GM19238 (cell line): ENCODE data around the gene SNCA.

Experiments
- DNase-seq: peaks from one replicate; pipeline ENCODE4 v3.0.0; 2011; ENCODE audit warnings: low spot score; ENCODE audit not compliant: insufficient read length

SNCA gene

DNA sequence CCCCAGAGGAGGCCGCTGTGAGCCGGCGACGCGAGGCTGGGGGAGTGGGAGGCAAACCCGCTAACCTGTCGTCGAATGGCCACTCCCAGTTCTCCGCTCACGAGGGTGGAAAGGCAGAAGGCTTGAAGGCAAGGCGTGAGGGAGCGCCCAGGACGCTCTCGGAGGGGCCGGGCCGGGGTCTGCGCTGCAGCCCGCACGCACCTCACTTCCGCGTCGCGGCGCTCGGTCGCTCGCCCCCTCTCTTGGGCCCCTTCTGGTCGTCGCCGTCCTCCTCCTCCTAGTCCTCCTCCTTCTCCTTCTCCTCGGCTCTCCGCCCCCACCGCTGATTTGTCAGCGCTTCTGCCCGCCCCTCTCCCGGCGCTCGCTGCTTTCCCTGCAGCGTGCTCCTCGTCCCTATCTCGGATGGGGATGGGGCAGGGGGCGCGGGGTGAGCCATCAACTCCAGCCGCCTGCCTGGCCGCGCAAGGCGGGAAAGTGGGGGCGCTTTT lies at the start of gene SNCA:
Gene SNCA, minus strand, starts transcription at position 265 of the 488 bp plus-strand sequence. CDS start 1,494 bp downstream, outside the sequence.
- no peak for DNase-seq

DNA sequence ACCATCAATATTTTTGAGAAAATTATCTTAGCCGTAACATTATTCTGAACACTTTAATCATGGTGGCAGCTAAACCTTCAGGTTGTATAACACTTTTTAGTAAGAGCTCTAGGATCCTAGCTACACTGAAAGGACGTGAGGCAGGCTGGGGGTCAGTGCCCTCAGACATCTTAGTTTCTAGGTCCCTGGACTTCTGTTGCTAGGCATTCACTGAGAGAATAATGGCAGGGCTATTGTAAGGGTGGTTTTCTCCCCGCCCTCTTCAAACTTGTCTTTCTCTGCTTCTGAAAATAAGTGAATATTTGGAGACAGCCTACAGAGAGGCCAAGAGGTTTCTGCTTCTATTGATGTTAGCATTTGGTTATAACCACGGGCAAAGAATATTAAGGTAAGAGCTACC lies 42.3 kb upstream of the SNCA start:
- DNase-seq: no peak

DNA sequence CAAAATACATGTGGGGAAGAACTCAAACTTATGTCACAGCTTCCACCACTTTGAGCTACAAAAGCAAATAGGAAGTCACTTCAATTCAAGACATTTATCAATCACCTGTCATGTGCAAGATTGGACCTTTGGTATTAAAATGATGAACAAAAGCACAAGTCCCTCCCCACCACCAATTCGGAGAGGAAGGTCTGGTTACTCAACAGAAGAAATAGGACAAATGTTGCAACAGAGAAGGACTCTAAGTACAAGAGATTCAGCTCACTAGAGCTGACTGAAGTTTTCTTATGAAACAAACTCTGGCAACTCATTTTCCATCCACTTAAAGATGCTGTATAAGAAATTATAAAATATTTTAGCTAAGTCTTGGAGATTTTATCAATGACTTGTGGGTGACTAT lies 41.6 kb upstream of the SNCA start:
- DNase-seq: no peak

DNA sequence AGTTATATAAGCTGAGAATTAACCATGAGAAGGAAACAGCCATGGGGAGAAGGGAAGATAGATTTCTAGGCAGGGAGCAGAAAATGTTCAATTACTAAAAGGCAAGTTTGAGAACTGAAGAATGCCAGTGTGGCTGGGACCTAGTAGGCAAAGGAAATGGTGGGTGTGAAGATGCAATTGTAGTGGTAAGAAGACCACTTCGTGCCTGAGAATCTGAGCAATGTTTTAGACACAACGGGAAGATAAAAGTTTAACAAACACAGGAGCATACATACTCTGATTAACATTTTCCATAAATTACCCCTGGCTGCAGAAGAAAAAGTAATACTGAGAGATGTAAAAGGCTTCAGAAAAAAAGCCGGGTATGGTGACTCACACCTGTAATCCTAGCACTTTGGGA lies 39.6 kb upstream of the SNCA start:
- DNase-seq: no peak

DNA sequence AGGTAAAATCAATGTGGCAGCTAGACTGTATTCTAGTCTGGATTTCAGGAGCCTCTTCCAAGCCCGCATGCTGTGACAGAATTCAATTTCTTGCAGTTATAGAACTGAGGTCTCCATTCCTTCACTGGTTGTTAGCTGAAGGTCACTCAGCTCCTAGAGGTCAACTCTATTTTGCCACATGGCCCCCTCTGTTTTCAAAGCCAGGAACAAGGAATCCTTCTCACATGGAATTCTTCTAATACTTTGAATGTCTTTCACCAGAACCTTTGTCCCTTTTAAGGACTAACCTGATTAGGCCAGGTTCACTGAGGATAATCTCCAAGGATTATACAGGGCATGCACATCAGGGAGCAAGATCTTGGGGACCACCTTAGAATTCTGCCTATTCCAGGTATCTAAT lies 34.2 kb upstream of the SNCA start:
- DNase-seq: no peak

DNA sequence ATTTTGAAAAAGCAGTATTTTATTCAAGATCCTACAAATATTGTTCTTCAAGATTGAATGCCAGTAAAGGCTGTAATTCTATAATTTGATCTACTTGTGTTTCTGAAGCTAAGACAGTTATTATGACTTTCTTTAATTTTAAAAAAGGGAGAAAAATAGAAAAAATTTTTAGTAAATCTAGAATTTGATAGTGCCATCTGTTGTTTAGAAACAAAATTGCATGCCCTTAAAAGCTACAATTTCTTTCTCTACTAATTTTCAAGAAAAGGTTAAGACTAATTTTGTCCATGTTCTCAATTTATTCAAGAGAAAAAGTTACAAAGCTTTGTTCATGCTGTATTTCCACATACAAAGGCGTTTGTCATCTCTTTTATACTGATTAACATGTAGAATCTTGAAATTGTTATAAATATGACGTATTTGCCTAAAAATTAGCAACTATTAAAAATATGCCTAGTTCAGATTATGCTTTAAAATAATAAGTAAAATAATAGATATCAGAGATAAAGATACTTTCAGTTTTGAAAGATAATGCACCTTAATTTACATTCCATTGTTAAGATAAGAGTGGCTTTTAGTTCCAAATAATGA lies 32.1 kb upstream of the SNCA start:
- DNase-seq: no peak

DNA sequence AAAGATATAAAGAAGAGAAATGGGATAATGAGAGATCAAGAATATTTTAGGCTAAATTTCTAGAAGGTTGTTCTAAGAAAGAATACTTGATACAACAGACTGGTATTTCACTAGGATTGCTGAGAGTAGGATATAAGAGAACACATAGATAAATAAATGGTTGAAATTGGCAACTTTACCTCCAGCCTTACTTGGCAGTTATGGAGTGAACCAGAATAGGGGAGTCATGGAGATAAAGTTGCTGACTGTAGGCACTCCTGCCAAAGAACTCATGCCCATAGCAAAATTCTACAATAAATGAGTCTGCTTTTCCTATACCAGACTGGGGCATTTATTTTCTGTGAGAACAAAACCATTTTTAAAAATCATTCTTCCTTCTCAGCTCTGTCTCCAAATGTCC lies 31.3 kb upstream of the SNCA start:
- no peak for DNase-seq

DNA sequence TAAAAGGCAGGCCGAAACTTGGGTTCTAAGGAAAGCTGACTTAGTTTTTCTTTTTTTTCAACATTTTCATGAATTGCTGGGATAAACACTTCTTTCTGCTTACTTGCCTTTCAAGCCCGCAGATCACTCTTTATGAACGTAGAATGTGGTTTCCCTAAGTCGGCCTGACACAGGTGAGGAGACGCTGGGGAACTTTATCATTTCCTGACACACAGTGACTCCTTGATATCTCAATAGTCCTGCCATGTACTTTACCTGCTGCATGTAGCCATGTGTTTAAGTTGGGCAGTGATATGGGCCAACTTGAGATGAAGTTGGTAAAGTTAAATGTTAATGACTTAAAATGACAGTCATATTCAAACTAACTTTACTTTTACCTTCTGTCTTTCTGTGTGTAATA lies 26.6 kb upstream of the SNCA start:
- no peak for DNase-seq

DNA sequence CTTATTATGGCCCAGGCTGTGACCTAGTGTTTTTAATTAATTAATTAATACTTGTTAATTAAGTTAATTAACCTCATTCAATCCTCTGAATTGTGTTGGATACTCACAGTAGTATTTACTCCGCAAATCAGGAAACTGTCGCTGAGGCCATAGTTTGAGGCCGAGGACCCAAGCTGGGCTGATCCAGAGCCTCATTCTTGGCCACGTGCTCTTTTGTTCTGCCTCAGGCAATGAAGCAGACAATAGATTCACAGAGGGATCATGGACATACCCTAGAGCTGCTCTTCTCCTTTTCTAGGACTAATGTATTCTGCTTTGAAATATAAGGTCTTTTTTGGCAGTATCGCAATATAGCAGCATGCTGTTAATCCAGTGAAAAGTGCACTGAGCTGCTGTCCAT lies 24.0 kb upstream of the SNCA start:
- DNase-seq: no peak

DNA sequence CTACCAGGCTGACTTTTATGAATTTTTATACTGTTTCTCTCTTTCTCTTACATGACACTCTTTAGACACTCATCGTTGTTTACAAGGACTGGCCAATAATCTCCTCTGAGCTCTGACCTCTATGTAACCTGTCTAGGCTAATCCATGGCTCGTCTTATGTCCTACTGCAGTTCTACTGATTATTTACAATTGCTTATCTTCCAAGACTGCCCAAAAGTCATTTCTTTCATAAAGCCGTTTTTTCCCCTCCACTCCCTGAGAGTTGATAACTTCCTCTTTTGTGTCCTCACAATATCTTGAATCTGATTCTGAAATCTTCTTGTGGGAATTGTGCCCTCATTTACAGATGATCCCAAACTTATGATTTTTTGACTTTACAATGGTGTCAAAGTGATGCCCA lies 18.3 kb upstream of the SNCA start:
- no peak for DNase-seq

DNA sequence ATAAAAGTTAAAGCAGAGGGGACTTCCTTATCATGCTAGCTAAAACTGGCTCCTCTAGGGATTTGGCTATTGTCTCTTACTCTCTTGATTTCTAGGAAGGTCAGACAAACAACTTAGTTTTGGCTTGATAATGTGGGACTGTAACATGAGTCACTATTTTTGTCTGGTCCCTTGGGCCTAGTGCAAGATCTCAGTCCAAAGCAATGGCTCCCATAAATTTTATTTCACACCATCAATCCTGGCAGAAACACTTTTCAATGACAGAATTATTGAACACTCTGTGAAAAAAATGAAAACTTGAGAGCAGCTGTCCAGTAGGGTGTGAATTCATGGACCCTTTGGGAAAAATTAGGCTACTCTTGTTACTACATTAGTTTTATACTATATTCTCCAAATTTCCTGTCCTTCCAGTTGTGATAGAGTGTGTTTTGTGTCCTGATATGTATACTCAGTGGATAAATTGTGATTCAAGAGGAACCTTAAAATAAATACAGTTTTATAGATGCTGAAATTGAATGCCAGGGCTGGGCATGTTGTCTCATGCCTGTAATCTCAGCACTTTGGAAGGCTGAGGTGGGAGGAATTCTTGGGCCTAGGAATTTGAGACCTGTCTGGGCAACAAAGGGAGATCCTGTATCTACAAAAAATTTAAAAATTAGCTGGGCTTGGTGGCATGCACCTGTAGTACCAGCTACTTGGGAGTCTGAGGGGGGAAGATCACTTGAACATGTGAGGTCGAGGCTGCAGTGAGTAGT lies 10.8 kb upstream of the SNCA start:
- DNase-seq: no peak

DNA sequence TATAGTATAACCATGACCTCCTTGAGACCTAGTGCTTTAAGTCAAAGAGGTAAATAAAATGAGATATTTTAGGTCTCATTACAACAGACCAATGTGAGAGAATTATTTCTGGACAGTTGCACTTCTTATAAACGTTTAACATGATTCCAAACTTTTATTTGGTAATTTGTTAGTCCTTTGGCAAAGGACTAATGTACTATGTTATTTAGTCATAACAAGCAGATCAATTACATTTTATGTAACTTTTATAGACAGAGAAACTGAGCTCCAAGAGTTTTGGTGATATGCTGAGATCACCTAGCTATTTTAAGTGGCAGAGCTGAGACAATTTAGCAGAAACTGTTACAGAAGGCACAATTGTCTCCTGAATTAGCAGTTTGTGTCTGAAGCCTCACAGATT lies 2.6 kb upstream of the SNCA start:
- DNase-seq: no peak

DNA sequence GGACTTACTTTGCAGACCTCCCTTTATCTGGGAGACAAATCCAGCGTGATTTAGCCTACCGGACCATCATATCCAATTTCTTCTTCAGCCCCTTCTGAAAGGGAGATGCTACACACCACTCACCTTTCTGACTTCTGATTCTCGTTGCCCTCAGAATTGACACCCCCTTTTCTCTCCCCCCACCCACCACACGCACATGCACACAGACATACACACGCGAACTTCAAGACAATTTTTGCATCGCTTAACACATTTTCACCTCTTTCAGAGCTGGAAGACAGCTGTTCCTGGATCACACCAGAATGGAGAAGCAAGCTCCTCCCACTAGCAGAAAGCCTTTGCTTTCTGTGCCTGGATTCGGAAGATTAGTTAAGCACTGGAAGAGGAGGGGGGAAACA lies 1.0 kb upstream of the SNCA start:
- DNase-seq: no peak

DNA sequence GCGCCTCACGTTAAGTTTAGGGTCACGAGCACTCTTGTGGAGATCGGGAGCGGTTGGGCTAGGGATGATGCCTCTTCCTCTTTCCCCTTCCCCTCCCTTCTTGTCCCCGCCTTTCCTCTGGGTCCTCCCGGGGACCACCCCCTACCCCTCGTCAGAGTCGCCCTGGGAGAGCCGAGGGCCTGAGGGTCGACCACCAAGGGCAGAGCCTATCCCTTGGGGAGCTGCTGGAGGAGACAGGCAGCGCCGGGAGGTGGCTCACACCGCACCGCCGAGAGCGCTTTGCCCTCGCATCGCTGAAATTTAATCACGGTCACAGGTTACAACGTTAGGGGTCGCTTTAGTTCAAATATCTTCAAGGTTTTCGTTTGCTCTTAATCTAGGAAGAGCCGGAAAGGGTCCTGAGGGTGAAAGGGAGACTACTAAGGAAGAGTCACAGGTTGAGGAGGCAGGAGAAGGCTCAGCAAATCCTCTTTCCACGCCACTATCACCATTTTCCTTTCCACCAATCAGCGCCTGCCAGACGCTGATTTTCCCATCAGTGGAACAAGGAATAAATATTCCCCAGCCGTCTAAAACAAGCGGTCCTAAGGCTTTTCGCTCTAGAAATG lies 528 bp upstream of the SNCA start:
- no peak for DNase-seq

DNA sequence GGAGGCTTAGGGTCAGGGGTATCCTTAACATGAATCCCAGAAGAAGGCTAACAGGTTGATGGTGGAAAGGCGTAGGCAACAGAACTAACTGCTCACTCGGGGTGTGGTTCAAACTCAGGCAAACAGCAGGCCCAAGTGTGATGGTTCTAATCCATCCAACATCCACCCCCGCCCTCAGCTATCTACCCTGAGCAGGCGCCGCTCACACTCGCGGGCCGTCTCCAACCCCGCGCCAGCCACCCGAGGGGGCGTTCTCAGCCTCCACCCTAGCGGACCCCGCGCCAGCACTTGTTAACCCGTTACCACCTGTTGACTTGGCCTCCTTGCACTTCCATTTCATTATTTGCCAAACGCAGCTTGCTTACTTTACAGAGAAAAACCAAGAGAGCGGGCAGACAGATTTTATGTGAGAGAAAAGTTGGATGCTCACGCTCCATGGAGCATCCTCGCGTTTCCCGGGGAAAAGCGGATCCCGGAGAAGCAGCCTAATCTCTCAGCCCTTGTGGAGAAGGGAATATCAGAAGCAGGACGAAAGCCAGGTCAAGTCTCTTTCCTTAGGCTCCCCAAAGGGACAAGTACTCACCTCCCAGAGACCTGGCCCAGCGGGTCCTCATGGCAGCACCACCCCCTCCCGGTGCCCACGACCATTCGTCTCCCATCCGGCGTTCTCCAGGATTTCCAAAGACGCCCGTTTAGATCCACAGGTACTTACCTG lies 773 bp downstream of the SNCA start:
- no peak for DNase-seq

DNA sequence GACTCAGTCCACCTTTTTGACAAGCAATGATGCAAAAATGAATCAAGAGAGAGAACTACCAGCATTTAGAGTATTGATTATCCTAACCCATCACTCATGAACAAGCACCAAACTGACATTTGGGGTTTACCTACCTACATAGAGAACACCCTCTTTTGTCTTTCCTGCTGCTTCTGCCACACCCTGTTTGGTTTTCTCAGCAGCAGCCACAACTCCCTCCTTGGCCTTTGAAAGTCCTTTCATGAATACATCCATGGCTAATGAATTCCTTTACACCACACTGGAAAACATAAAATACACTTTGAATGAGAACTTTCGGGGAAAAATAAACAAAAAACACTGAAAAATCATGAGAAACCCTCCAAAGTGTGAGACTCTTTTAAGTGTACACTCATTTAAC lies 1.5 kb downstream of the SNCA start:
- DNase-seq: no peak

DNA sequence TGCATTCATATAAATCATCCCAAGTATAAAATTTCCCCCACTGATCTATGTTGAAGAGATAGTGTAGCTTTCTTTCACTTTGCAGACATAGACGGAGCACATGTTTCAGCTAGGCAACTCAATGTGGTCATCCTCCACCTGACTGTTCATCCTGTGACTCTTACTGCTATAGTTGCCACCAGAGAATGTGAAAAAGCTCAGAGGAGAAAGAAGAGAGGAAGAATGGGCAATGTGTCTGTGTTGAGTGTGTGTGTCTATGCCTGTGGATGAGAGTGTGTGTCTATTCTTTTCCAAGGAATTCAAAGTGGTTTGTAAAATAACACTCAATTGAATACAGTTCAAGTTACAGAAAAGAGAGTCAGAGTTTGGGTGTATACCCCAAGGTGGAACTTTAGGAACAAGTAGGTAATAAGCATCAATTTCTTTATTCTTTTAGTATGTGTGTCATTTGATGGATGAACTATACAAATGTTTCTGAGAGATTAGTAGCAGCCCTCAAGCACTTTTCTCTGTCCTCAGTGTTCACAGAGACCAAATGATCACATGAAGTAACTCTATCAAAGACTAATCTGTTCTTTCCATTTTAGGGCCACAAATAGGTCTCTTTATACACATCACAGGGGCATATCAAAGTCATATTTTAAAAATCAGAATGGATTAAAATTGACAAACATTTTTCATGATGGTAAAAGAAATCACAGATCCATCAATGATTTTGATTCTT lies 2.3 kb downstream of the SNCA start:
- no peak for DNase-seq

DNA sequence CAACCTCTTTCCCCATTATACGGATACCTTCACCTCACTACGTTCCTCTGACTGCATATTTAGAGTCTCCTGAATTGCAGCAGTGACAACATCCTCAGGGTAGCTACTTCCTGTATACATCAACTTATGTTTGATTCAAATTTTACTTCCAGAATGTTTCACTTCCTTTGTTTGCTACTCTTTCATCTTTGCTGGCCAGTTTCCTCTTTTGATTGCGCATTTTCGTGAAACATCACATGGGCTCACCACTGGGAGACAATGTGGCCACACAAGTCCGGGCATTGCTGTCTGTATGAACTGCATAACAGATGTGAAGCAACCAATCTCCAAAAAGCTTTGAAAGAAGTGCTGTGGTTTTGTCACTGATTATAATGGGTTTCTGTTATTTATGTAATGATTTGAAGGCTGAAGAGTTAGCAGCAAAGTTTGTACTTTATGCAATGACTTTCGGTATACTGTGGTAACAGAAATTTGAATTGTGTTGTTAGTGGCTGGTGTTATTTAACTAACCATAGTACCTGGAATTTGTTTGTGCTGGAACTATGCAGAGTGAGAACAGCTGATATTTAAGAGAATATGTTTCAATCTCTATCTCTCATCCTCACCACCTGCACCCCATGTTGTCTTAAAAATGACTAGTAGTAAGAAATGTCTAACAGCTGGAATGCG lies 7.4 kb downstream of the SNCA start:
- DNase-seq: no peak

DNA sequence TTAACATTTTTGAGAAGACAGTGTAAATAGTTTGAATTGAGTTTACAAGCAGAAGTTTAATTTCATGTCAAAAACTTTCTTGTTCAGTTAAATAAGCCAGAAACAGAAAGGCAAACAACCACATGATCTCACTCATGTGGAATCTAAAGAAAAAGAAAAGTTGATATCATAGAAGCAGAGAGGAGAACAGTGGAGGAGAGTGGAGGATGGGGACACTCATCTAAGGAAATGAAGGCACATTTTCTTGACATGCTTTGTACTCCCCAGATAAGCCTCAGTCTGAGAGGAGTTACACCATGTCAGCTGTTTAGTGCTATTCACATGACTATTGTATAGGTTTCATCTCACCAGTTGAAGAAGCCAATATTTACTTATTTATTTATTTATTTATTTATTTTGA lies 13.5 kb downstream of the SNCA start:
- no peak for DNase-seq

DNA sequence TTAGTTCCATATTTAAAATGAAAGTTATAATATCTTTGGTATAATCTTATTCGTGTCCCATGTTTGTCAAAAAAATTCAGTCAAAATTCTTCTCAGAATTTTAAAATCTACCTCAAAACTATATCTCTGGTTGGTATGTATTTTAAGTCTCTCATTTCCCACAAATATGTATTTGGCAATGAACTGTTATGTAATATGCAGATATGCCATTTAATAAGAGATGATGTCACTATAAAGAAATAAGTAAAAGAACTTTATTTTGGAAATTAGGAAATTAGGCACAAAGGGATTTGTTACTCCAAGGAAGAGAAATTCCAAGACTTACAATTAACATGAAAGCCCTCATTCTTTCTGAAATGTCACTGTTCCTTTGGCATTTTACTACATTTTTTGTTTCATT lies 15.3 kb downstream of the SNCA start:
- DNase-seq: no peak

DNA sequence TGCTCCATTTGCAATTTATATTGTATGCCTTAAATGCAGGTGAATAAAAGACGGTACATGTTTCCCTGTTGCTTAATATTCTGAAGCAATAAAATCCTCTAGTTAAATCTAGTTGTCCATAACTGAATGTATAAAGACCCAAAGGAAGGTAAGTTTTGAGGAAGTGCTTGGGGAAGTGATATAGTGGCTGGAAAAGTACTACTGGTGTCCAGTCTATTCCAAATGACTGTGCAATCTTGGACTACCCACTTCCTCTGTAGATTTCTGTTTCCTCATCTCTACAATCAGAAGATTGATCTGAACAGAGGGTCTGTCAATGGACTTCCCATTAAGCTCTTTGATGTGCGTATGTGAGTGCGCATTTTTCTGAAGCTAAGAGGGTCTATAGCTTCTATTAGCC lies 17.0 kb downstream of the SNCA start:
- no peak for DNase-seq
